WTC11 (cell line): Measurements from ENCODE around the gene PI3. TPM values are rescaled to one million over a fixed set of nuclear protein-coding genes. Genes with fewer than 3 reads are reported as not detected.

ENCODE experiments used
- ATAC-seq: fragments of 200-7000 bp; cut with Tn5 transposase; 2 replicates; pipeline ENCODE4 v1.10.0; 2021; ENCODE audit warnings: mild to moderate bottlenecking, moderate library complexity
- CTCF ChIA-PET: fragments of 300-600 bp; sonication (Branson Sonifier 250); formaldehyde crosslinking; loops from one replicate; lab custom pipeline; 2021; ENCODE audit warnings: antibody characterized with exemption; lab: Charles Lee
- POLR2A ChIA-PET: fragments of 350-600 bp; sonication (Branson Sonifier 250); formaldehyde crosslinking; loops from one replicate; lab custom pipeline; 2021; ENCODE audit warnings: antibody characterized with exemption; lab: Charles Lee
- DNase-seq: peaks from one replicate; pipeline ENCODE4 v3.0.0; 2021; ENCODE audit warnings: low spot score
- H3K27ac Mint-ChIP-seq: 2 replicates; pipeline ENCODE4 v1.8.0; 2021; ENCODE audit warnings: mixed read lengths
- H3K27me3 Mint-ChIP-seq: 2 replicates; pipeline ENCODE4 v1.8.0; 2021; ENCODE audit warnings: low read depth, mild to moderate bottlenecking, moderate library complexity, mixed read lengths
- H3K36me3 Mint-ChIP-seq: 2 replicates; pipeline ENCODE4 v1.8.0; 2021; ENCODE audit warnings: mixed read lengths
- H3K4me1 Mint-ChIP-seq: 2 replicates; pipeline ENCODE4 v1.8.0; 2022; ENCODE audit warnings: mixed read lengths
- H3K4me3 Mint-ChIP-seq: 2 replicates; pipeline ENCODE4 v1.8.0; 2021; ENCODE audit warnings: mild to moderate bottlenecking, moderate library complexity, mixed read lengths
- H3K9me3 Mint-ChIP-seq: 2 replicates; pipeline ENCODE4 v1.8.0; 2021; ENCODE audit warnings: mixed read lengths
- ATF2 ChIP-seq: sonication (generic); formaldehyde crosslinking; IDR thresholded peaks from 2 replicates; pipeline ENCODE4 v1.8.1; 2022; ENCODE audit warnings: low read depth, missing genetic modification reagents, borderline replicate concordance
- CDX4 ChIP-seq: fragments of 250-450 bp; sonication (Bioruptor Pico); IDR thresholded peaks from 2 replicates; pipeline ENCODE4 v1.9.0; 2021; ENCODE audit warnings: moderate library complexity, mild to moderate bottlenecking, inconsistent platforms, borderline replicate concordance
- FOXP4 ChIP-seq: sonication (generic); formaldehyde crosslinking; IDR thresholded peaks from 2 replicates; pipeline ENCODE4 v1.8.0; 2022; ENCODE audit warnings: mild to moderate bottlenecking, missing genetic modification reagents
- GABPB1 ChIP-seq: sonication (generic); formaldehyde crosslinking; IDR thresholded peaks from 2 replicates; pipeline ENCODE4 v1.8.1; 2023; ENCODE audit warnings: mild to moderate bottlenecking, missing genetic modification reagents
- KAT7 ChIP-seq: sonication (generic); formaldehyde crosslinking; IDR thresholded peaks from 2 replicates; pipeline ENCODE4 v1.8.1; 2023; ENCODE audit warnings: missing genetic modification reagents, mild to moderate bottlenecking, borderline replicate concordance
- PRRX2 ChIP-seq: fragments of 250-450 bp; sonication (Bioruptor Pico); IDR thresholded peaks from 2 replicates; pipeline ENCODE4 v1.8.0; 2021; ENCODE audit warnings: mild to moderate bottlenecking
- SMAD3 ChIP-seq: sonication (generic); formaldehyde crosslinking; IDR thresholded peaks from 2 replicates; pipeline ENCODE4 v1.8.0; 2022; ENCODE audit warnings: missing genetic modification reagents, mild to moderate bottlenecking, borderline replicate concordance
- STAT6 ChIP-seq: sonication (generic); formaldehyde crosslinking; conservative IDR thresholded peaks from 2 replicates; pipeline ENCODE4 v1.8.1; 2023; ENCODE audit warnings: mild to moderate bottlenecking, low read depth, missing genetic modification reagents, moderate library complexity
- TP53 ChIP-seq: sonication (generic); formaldehyde crosslinking; IDR thresholded peaks from 2 replicates; pipeline ENCODE4 v1.8.1; 2023; ENCODE audit warnings: mild to moderate bottlenecking, missing genetic modification reagents
- ZBTB21 ChIP-seq: sonication (generic); formaldehyde crosslinking; IDR thresholded peaks from 2 replicates; pipeline ENCODE4 v1.8.1; 2023; ENCODE audit warnings: mild to moderate bottlenecking, missing genetic modification reagents, borderline replicate concordance
- ZMAT4 ChIP-seq: fragments of 250-450 bp; sonication (Bioruptor Pico); IDR thresholded peaks from 2 replicates; pipeline ENCODE4 v1.9.0; 2021; ENCODE audit warnings: mild to moderate bottlenecking
- ZNF219 ChIP-seq: sonication (generic); formaldehyde crosslinking; IDR thresholded peaks from 2 replicates; pipeline ENCODE4 v1.8.0; 2023; ENCODE audit warnings: missing genetic modification reagents, mild to moderate bottlenecking, borderline replicate concordance
- ZNF532 ChIP-seq: fragments of 250-450 bp; sonication (Bioruptor Pico); IDR thresholded peaks from 2 replicates; pipeline ENCODE4 v1.9.0; 2021; ENCODE audit warnings: mild to moderate bottlenecking, borderline replicate concordance
- total RNA-seq: library from RNA; stranded (reverse); gene quantifications from 3 replicates; pipeline ENCODE4 v1.2.3, GENCODE V29; 2021

Gene PI3
- total RNA-seq, 1 experiment from 2014 or later: not detected

- H3K27ac Mint-ChIP-seq: no peak overlapping the region
- no peaks in the 10 kb centered on the region for H3K9me3 Mint-ChIP-seq
- H3K27me3 Mint-ChIP-seq: peaks cover 37% of the 10 kb centered on the region
- no peak for TF ChIP-seq ZNF219 (CRISPR knock-in tag)
- no peak for TF ChIP-seq ZMAT4 (CRISPR knock-in tag)
- no peak overlapping the region for H3K4me3 Mint-ChIP-seq
- ChIA-PET CTCF (interaction anchor here (1.8 to 2.2 kb wide), 2 partner anchors 12 to 75 kb away, joined by 5 to 10 read pairs; no protein-coding TSS in a partner anchor), POLR2A (interaction anchor here (0.6 kb wide), 1 partner anchor 940 kb away, joined by 3 read pairs; no protein-coding TSS in a partner anchor)
- DNase-seq (no peak), ATAC-seq (no peak)
- H3K4me1 Mint-ChIP-seq: no peaks in the 10 kb centered on the region
- no peaks in the 10 kb centered on the region for H3K36me3 Mint-ChIP-seq
These were observed 43.4 kb downstream of the PI3 start for GRCh38 chr20:45218124-45218523.

DNA sequence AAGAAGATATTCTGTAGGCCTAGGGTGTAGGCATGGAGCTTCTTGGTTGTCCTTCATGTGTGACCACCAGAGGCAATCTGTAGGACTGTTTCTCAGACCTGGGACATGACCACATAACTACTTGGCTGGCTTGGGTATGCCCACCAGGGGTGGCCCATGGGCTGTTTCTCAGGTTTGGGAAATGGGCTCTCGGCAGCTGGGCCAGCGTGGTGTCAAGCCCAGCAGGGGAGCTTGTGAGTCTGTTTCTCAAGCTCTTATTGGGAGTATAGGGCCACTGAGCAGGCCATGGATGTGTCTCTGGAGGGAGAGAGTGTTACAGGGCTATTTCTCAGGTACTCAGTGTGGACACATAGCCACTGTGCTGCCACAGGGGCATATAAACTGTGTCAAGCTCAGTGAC is 43.9 kb downstream of the PI3 start:
- no peaks in the 10 kb centered on the region for H3K4me1 Mint-ChIP-seq
- H3K4me3 Mint-ChIP-seq: no peak overlapping the region
- H3K27ac Mint-ChIP-seq: no peak overlapping the region
- CTCF ChIA-PET: interaction anchor here (1.8 to 2.2 kb wide), 2 partner anchors 11 to 75 kb away, joined by 5 to 10 read pairs; no protein-coding TSS in a partner anchor
- H3K27me3 Mint-ChIP-seq: peaks cover 35% of the 10 kb centered on the region
- POLR2A ChIA-PET: no interaction called here
- DNase-seq: no peak
- TF ChIP-seq TP53: no peak
- no peak for TF ChIP-seq STAT6
- no peak for TF ChIP-seq CDX4 (CRISPR knock-in tag)
- TF ChIP-seq FOXP4 (CRISPR knock-in tag): no peak
- TF ChIP-seq PRRX2 (CRISPR knock-in tag): no peak
- TF ChIP-seq GABPB1 (CRISPR knock-in tag): no peak
- no peak for TF ChIP-seq ZBTB21 (CRISPR knock-in tag)
- TF ChIP-seq ZNF532 (CRISPR knock-in tag): no peak
- TF ChIP-seq KAT7 (CRISPR knock-in tag): no peak
- H3K36me3 Mint-ChIP-seq: no peaks in the 10 kb centered on the region
- no peak for ATAC-seq
- H3K9me3 Mint-ChIP-seq: no peaks in the 10 kb centered on the region

DNA sequence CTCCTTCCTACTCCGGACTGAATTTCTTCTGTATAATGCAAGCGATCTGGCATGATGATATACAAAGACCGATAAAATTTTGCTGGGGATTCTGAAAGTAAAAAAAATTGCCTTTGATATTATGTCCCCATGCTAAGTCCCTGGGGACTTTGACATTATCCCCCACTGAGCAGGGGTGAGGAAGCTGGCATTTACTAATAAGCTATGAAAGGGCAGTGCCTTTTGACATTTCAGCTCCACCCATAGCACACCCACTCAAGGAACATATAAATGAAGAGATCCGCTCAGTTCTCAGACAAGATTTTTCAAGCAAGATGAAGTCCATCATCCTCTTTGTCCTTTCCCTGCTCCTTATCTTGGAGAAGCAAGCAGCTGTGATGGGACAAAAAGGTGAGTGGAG is 46.4 kb downstream of the PI3 start, which contains the start of gene SEMG2:
TSS of gene SEMG2 (plus strand) at position 298 of the 400 bp plus-strand sequence. CDS start at position 315, 17 bp downstream.
- Mint-ChIP-seq H3K4me3 (no peak within 1 kb of the TSS), H3K27ac (no peak within 1 kb of the TSS), H3K9me3 (no peaks in the 10 kb centered on the region), H3K36me3 (no peaks in the 10 kb centered on the region), H3K4me1 (no peaks in the 10 kb centered on the region), H3K27me3 (peaks cover 47% of the 10 kb centered on the region)
- no peak for TF ChIP-seq ATF2 (CRISPR knock-in tag)
- TF ChIP-seq SMAD3 (CRISPR knock-in tag): no peak
- ATAC-seq (no peak), DNase-seq (no peak)
- CTCF ChIA-PET: interaction anchor here (1.7 to 1.8 kb wide), 2 partner anchors 8 to 82 kb away, joined by 10 to 11 read pairs; no protein-coding TSS in a partner anchor
- POLR2A ChIA-PET: no interaction called here
